OCI-LY1 (cell line): Measurements from ENCODE around the gene SPAG4.

Experiments
- H2AFZ ChIP-seq: fragments of 200-600 bp; sonication (generic), shearing (Covaris generic); 2 replicates; pipeline ENCODE4 v1.6.0; 2014; ENCODE audit warnings: antibody characterized with exemption, mild to moderate bottlenecking, low read length
- H3F3A ChIP-seq: fragments of 200-600 bp; sonication (generic), shearing (Covaris generic); 2 replicates; pipeline ENCODE4 v1.6.0; 2014; ENCODE audit warnings: mild to moderate bottlenecking, antibody characterized with exemption, low read length, moderate library complexity; ENCODE audit not compliant: insufficient read depth
- H3K27ac ChIP-seq: fragments of 200-600 bp; sonication (generic); 2 replicates; pipeline ENCODE4 v1.5.1; 2014; ENCODE audit warnings: low read length, mixed run types, mild to moderate bottlenecking, low read depth; ENCODE audit not compliant: poor library complexity, severe bottlenecking
- H3K27me3 ChIP-seq: fragments of 200-600 bp; sonication (generic); 2 replicates; pipeline ENCODE4 v1.6.0; 2014; ENCODE audit warnings: antibody characterized with exemption, mild to moderate bottlenecking, low read length, moderate library complexity; ENCODE audit not compliant: insufficient read depth
- H3K36me3 ChIP-seq: fragments of 200-600 bp; sonication (generic); 2 replicates; pipeline ENCODE4 v1.6.1; 2014; ENCODE audit warnings: mild to moderate bottlenecking, antibody characterized with exemption, low read length, moderate library complexity, mixed read lengths; ENCODE audit not compliant: insufficient read depth
- H3K4me1 ChIP-seq: fragments of 200-600 bp; sonication (generic); 2 replicates; pipeline ENCODE4 v1.5.1; 2014; ENCODE audit warnings: mild to moderate bottlenecking, low read length, moderate library complexity; ENCODE audit not compliant: insufficient read depth, severe bottlenecking
- H3K4me2 ChIP-seq: fragments of 200-600 bp; sonication (generic), shearing (Covaris generic); 2 replicates; pipeline ENCODE4 v1.6.1; 2014; ENCODE audit warnings: low read length
- H3K4me3 ChIP-seq: fragments of 200-600 bp; sonication (generic); 2 replicates; pipeline ENCODE4 v1.5.1; 2014; ENCODE audit warnings: low read length, low read depth, mild to moderate bottlenecking, mixed read lengths; ENCODE audit not compliant: poor library complexity, severe bottlenecking
- H3K79me2 ChIP-seq: fragments of 200-600 bp; shearing (Covaris generic); 2 replicates; pipeline ENCODE4 v1.6.1; 2016; ENCODE audit warnings: mixed run types, low read length, mixed read lengths; ENCODE audit not compliant: insufficient read depth
- H3K9ac ChIP-seq: fragments of 200-600 bp; sonication (generic), shearing (Covaris generic); 2 replicates; pipeline ENCODE4 v1.6.1; 2014; ENCODE audit warnings: mild to moderate bottlenecking, low read length, mixed read lengths
- H3K9me2 ChIP-seq: fragments of 200-600 bp; sonication (generic), shearing (Covaris generic); 2 replicates; pipeline ENCODE4 v1.6.1; 2014; ENCODE audit warnings: low read depth, mild to moderate bottlenecking, low read length, mixed read lengths
- H3K9me3 ChIP-seq: fragments of 200-600 bp; shearing (Covaris generic); 2 replicates; pipeline ENCODE4 v1.6.1; 2014; ENCODE audit warnings: low read length, mixed read lengths
- H4K20me1 ChIP-seq: fragments of 200-600 bp; sonication (generic), shearing (Covaris generic); 2 replicates; pipeline ENCODE4 v1.6.0; 2016; ENCODE audit warnings: mild to moderate bottlenecking, low read length; ENCODE audit not compliant: insufficient read depth
- EZH2 ChIP-seq: fragments of 200-600 bp; sonication (generic), shearing (Covaris generic); IDR thresholded peaks from 2 replicates; pipeline ENCODE4 v1.8.0; 2017; ENCODE audit warnings: borderline replicate concordance, mixed run types, mild to moderate bottlenecking, antibody characterized with exemption, low read length, moderate library complexity, mixed read lengths
- TF ChIP-seq, protein P1 (sequence below): fragments of 200-600 bp; sonication (generic), shearing (Covaris generic); IDR thresholded peaks from 2 replicates; pipeline ENCODE4 v1.5.1; 2017; ENCODE audit warnings: mild to moderate bottlenecking, antibody characterized with exemption, low read length, moderate library complexity, mixed read lengths

Gene SPAG4

DNA sequence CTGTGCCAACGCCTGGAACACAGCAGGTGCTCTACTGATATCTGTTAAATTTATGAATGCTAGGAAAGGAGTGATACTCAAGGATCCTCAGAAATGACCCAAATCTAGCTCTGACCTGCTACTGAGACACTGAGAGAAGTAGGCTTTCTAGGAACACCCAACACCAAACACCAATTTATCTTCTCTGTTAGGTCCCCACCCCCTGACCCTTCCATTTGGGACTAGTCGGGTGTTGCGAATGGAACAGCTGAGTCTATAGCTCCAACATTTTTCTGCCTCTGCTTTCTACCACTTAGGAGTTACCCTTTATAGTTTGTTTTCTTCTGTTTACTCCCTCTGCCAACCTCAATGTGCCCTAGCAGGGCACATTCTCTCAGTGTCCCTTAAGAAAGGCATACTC, 25.1 kb downstream of the SPAG4 start:
- no peak overlapping the region for H3K4me2 ChIP-seq
- no peaks in the 10 kb centered on the region for H3K27me3 ChIP-seq
- no peaks in the 10 kb centered on the region for H3K9me3 ChIP-seq
- no peaks in the 10 kb centered on the region for H3K9me2 ChIP-seq
- peaks cover 44% of the 10 kb centered on the region for H3K79me2 ChIP-seq
- H3K27ac ChIP-seq, result no peak overlapping the region
- no peak overlapping the region for H3K4me3 ChIP-seq
- H3K36me3 ChIP-seq, result peaks cover 13% of the 10 kb centered on the region; the same call in 1 of the 2 replicates
- no peaks in the 10 kb centered on the region for H3F3A ChIP-seq
- H3K4me1 ChIP-seq, result no peaks in the 10 kb centered on the region
- TF ChIP-seq, protein P1, sequence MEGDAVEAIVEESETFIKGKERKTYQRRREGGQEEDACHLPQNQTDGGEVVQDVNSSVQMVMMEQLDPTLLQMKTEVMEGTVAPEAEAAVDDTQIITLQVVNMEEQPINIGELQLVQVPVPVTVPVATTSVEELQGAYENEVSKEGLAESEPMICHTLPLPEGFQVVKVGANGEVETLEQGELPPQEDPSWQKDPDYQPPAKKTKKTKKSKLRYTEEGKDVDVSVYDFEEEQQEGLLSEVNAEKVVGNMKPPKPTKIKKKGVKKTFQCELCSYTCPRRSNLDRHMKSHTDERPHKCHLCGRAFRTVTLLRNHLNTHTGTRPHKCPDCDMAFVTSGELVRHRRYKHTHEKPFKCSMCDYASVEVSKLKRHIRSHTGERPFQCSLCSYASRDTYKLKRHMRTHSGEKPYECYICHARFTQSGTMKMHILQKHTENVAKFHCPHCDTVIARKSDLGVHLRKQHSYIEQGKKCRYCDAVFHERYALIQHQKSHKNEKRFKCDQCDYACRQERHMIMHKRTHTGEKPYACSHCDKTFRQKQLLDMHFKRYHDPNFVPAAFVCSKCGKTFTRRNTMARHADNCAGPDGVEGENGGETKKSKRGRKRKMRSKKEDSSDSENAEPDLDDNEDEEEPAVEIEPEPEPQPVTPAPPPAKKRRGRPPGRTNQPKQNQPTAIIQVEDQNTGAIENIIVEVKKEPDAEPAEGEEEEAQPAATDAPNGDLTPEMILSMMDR, result no peak
- no peak for TF ChIP-seq EZH2
- H4K20me1 ChIP-seq, result no peaks in the 10 kb centered on the region
- no peak overlapping the region for H3K9ac ChIP-seq
- no peak overlapping the region for H2AFZ ChIP-seq

DNA sequence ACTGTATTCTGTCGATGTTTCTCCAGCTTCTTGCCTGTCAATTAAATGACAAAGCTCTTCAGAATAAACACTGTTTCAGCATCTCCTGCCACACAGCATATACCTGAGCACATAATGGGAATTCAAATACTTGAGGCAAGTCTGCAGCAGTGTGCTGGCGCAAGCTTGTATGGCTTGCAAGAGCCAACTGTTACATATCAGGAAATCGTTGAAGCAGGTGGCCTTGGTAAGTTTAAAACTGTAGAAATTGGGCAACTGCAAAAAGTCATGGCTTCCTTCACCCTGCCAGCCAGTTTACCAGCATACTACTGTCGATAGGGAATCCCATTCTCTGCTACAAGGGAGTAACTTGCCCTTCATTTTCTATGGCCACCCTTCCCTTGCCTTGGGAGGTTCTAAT, 26.1 kb downstream of the SPAG4 start:
- Histone ChIP-seq H3K4me1 (no peaks in the 10 kb centered on the region), H3K79me2 (peaks cover 52% of the 10 kb centered on the region), H3K9ac (no peak overlapping the region), H2AFZ (no peak overlapping the region), H3K27ac (no peak overlapping the region), H4K20me1 (no peaks in the 10 kb centered on the region), H3F3A (no peaks in the 10 kb centered on the region), H3K36me3 (peaks cover 14% of the 10 kb centered on the region; the same call in 1 of the 2 replicates), H3K9me2 (no peaks in the 10 kb centered on the region), H3K27me3 (no peaks in the 10 kb centered on the region), H3K4me3 (no peak overlapping the region), H3K4me2 (no peak overlapping the region), H3K9me3 (no peaks in the 10 kb centered on the region)
- TF ChIP-seq, protein P1, result no peak
- TF ChIP-seq EZH2, result no peak

DNA sequence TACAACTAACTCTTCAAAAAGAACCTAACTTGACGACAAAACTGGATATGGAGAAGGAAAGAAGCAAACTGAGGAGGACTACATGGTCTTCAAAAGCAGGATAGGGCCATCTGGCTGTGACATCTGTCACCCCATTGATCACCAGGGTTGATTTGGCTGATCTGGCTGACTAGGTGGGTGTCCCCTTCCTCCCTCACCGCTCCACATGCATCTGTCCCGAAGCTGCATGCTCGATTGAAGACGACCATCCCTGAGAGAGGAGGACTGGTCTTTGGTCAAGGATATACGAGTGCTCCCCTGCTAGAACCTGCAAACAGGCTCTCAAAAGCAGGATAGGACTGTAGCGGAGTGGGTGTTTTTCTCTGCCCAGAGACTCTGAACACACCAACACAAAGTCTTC, 27.4 kb downstream of the SPAG4 start:
- Histone ChIP-seq H3K27me3 (no peaks in the 10 kb centered on the region), H3K36me3 (peaks cover 16% of the 10 kb centered on the region; the same call in 1 of the 2 replicates), H3K9me2 (no peaks in the 10 kb centered on the region), H3K79me2 (peaks cover 42% of the 10 kb centered on the region), H3K9ac (no peak overlapping the region), H3K4me1 (no peaks in the 10 kb centered on the region), H3K4me3 (no peak overlapping the region), H3K27ac (no peak overlapping the region), H3K9me3 (no peaks in the 10 kb centered on the region), H2AFZ (no peak overlapping the region), H3K4me2 (no peak overlapping the region), H3F3A (no peaks in the 10 kb centered on the region), H4K20me1 (no peaks in the 10 kb centered on the region)
- no peak for TF ChIP-seq EZH2

DNA sequence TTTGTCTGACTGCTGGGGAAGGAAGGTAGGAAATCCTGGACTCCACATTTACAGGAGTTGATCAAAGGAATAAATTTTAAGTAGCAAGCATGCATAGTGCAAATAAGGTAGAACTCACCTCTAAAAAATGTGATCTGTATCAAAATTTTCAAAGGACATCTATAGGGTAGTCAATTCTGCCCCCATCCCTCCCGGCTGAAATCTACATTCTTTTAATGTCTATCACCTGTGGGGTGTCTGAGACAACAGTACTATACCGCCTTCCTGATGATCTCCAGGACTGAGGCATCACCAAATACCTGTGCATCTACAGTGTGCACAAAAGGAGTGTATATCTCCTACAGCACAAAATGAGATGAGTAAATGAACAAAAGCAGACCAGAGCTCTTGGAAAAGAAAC, 29.2 kb downstream of the SPAG4 start:
- H3K36me3 ChIP-seq, result peaks cover 33% of the 10 kb centered on the region
- no peaks in the 10 kb centered on the region for H3K9me3 ChIP-seq
- no peak overlapping the region for H3K4me3 ChIP-seq
- TF ChIP-seq EZH2, result no peak
- TF ChIP-seq, protein P1, result no peak
- H3K9ac ChIP-seq, result no peak overlapping the region
- H4K20me1 ChIP-seq, result no peaks in the 10 kb centered on the region
- H3K27me3 ChIP-seq, result no peaks in the 10 kb centered on the region
- H3K79me2 ChIP-seq, result peaks cover 50% of the 10 kb centered on the region
- H3F3A ChIP-seq, result no peaks in the 10 kb centered on the region
- H3K9me2 ChIP-seq, result no peaks in the 10 kb centered on the region
- no peak overlapping the region for H2AFZ ChIP-seq
- H3K4me1 ChIP-seq, result no peaks in the 10 kb centered on the region
- H3K4me2 ChIP-seq, result no peak overlapping the region
- H3K27ac ChIP-seq, result no peak overlapping the region
